Measurements from ENCODE around the gene ZNFX1.
A peak's percentile ranks its signal among the peaks of the same experiment; 100 is the strongest.

The ZNFX1 gene

DNA sequence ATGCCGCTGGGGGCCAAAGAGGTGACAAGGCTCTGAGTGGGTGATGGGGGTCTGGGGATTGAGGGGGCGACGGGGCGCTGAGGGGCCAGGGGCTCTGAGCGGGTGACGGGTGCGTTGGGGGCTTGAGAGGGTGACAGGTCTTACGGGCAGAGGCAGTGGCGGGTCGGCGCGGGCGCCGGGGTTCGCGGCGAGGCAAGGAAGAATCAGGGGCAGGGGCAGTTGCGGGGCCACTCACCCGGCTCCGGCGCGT, 146 bp downstream of the ZNFX1 start:
- no peak for DNase-seq

DNA sequence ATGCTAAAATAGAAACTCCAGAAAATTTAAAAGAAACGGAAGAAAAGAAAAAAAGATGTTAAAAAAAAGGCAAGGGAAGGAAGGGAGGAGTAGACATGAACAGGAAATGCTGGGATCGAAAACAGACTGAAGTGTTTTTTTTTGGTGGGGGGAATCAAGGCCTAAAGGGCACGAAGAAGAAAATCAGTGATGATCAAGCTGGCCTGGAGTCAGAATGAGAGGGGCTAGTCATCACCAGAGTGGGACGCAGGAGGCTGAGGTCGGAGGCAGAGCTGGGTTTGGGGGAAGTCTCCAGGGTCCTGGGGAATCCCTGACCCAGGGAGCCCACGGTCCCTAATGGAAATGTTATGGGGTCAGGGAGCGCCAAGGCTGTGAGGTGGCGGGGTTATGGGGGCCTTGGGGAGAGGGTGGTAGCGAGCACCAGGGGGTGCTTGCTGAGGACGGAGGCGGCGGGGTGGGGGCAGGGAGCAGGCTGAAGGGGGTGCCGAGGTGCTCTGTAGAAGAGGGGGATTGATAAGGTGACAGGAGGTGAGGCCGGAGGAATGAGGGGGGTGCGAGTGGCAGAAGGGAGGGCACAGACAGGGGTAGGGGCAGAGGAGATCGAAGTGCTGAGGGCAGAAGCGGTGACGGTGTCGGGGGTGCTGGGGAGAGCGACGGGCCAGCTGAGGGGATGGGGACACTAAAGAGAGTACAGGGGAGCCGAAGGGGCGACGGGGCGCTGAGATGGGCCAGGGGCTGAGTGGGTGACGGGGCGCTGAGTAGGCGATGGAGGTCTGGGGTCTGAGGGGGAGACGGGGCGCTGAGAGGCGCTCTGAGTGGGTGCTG, 684 bp downstream of the ZNFX1 start:
- peak; percentile 27 for DNase-seq

DNA sequence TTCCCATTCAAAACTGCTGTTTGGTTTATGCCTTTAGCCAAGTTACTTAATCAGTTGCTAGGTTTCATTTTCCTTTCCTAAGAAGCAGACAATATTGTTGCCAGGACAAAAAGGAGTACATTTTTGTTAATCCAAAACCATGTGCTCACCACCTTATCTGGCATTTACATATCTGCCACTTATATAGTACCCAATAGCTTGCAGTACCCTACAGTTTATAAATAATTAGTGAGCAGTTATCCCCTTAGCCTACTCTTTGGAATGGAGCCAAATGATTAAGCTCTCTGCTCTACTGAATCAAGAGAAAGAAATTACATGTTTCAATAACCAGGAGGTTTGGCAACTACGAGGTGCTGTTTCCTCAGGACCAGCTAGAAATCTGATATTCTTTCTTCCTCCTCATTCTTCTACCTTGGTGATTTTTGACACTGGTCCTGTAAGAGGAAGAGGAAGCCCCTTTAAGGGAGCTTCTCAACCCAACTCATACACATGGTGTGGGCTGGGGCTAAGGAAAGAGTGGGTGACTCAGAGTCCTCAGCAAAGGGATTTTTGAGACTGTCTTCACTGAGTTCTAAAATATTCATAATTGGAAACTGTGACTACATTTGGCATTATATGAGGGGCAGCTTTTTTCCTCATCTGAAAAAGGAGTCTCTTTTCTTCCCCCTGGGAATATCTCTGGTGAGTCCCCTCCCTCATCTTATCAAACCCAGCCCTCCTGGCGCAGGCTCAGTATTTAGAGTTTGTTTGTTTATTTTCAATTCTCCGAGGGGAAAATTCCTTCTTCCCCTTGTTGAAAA, 1.5 kb downstream of the ZNFX1 start:
- DNase-seq = peak; percentile 36

DNA sequence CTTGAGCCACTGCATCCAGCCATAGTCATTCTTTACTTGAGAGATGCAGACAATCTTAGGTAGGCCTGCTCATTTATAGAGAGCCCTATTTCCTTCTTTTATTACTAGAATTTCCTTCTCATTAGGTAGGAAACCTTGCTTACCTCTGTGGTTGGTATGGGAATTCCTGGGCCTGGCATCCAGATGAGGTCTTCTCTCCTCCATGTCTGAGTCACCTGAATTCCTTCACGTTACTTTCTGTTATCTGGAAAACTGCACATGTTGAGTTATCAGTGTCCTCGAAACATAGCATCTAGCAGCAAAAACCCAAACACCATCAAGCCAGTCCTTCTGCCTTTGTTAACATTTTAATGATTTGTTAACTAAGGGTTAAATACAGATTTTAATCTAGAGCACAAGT, 2.2 kb downstream of the ZNFX1 start:
- DNase-seq = no peak

DNA sequence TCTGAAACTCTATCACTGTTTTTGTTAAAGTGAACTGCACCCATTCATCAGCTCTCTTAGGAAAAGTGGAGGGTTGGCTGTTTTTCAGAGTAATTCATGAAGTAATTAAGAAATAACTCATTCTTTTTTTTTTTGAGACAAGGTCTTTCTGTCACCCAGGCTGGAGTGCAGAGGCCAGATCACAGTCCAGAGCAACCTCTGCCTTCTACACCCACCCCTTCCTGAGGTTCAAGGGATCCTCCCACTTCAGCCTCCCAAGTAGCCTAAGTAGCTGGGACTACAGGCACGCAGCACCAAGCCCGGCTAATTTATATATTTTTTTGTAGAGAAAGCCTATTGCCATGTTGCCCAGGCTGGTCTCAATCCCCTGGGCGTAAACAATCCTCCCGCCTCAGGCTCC, 2.6 kb downstream of the ZNFX1 start:
- DNase-seq = no peak

DNA sequence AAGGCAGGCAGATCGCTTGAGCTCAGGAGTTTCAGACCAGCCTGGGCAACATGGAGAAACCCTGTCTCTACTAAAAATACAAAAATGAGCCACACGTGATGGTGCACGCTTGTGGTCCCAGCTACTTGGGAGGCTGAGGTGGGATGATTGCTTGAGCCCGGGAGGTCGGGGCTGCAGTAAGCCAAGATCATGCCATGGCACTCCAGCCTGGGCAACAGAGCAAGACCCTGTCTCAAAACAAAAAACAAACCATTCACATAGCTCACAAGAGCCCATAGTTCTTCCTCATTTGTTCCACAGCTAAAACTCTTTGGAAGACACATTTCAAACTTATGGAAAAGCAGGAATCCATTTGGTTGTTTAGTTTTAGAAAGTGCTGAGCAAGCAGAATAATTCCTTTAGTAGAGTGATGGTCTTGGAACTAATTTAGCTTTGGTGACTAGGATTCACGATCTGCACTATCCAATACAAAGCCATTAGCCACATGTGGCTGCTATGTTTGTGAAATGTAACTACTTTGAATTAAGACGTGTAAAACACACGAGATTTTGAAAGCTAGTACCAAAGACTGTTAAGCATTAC, 4.1 kb downstream of the ZNFX1 start:
- no peak for DNase-seq

DNA sequence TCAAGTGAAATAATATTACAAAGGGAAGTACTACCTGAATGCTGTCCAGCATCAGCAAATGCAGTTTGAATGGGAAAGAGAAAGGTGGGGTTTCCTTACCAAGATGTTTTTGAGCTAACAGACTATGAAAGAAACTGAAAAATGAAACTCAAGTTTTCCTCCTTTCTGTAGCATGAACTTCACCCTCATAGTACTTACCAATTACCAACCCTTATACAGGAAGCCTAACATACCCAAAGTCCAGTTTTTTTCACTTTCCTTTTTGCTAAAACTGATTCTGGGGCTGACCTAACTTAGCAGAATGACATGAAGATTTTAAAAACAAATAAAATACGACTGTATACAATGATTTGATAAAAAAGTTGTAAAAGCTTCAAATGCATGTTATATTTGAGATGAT, 5.2 kb downstream of the ZNFX1 start:
- DNase-seq = no peak

DNA sequence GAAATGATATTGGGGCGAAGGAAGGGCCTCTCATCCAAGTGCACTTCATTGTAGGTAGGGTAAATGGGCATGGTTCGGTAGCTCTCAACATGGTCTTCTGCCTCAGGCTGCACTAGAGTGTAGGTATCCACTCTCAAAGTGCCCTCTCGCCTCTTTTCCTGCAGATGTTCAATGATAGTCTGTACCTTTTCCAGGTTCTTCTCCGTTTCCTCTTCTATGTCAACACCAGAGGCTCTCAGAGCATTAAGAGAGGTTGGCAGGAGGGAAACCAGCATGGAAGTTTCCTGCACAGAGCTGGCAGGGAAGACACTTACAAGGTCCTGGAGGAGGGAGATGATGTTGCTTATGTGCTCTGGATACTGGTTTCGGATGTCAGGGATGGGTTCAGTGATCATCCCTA, 7.1 kb downstream of the ZNFX1 start:
- no peak for DNase-seq

DNA sequence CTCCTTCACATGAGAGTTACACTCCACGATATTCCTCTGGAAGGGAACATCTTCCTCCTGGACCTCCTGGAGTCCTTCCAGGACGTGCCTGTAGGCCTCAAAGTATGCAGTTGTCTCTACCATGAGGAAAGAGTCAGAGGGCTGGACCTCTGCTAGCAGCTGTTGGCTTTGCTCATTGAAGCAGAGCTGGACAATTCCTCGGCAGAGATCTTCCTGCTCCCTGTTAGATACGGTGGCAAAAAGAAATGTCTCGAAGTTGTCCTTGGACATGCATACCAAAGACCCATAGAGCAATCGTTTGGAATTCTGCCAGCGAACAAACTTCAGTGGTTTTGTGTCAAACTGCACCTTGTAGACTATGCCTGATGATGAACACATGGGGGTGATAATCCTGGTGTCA, 7.7 kb downstream of the ZNFX1 start:
- no peak for DNase-seq

DNA sequence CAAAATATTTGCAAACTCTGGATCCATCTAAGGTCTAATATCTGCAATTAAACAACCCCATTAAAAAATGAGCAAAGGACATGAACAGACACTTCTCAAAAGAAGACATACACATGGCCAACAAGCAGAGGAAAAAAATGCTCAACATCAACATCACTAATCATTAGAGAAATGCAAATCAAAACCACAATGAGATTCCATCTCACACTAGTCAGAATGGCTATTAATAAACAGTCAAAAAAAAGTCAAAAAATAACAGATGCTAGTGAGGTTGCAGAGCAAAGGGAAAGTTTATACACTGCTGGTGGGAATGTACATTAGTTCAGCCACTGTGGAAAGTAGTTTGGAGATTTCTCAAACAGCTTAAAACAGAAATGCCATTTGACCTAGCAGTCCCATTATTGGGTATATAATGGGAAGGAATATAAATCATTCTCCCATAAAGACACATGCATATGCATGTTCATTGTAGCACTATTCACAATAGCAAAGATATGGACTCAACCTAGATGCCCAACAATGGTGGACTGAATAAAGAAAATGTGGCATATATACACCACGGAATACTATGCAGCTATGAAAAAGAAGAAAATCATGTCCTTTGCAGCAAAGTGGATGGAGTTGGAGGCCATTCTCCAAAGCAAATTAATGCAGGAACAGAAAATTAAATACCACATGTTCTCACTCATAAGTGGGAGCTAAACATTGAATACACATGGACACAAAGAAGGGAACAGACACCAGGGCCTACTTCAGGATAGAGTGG, 9.1 kb downstream of the ZNFX1 start:
- no peak for DNase-seq

DNA sequence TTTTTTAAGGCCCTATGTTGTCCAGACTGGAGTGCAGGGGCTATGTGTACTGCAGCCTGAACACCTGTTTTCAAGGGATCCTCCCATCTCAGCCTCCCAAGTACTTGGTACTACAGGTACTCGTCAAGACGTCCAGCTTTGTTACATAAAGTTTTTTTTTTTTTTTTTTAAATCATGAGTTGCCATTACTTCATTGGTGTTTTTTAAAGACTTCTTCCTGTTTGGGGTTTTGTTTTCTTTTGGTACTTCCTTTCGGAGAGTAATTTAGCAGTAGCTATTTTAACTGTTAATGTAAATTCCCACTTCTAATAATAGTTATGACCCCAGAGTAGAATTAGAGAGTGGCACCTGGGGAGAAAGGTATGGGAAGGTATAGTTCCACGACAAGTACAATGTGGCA, 10.5 kb downstream of the ZNFX1 start:
- DNase-seq = no peak

DNA sequence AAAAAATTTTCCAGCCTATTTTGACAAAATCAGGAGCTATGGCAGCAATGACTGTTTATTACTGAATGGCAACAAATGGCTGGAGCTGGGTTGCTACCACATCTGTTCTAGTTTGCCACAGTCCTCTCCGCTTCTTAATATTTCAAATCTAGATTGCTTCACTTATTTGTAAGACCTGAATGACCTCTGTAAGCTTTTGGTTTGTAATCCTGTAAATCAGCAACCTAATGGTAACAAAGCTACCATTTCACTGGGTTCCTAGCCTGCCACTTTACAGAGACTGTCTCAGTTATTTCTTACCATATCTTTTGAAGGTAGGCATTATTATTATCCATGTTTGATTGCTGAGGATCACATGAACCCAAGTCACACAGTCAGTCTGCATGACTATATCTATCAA, 15.4 kb downstream of the ZNFX1 start:
- DNase-seq = no peak

DNA sequence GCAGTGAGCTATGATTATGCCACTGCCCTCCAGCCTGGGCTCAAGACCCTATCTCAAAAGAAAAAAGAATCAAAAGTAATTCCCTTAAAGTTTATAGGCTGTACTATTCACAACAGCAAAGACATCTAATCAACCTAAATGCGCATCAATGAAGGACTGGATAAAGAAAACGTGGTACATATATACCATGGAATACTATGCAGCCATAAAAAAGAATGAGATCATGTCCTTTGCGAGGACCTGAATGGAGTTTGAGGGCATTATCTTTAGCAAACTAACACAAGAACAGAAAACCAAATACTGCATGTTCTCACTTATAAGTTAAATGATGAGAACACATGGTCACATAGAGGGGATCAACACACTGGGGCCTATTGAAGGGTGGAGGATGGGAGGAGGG, 16.7 kb downstream of the ZNFX1 start:
- no peak for DNase-seq

DNA sequence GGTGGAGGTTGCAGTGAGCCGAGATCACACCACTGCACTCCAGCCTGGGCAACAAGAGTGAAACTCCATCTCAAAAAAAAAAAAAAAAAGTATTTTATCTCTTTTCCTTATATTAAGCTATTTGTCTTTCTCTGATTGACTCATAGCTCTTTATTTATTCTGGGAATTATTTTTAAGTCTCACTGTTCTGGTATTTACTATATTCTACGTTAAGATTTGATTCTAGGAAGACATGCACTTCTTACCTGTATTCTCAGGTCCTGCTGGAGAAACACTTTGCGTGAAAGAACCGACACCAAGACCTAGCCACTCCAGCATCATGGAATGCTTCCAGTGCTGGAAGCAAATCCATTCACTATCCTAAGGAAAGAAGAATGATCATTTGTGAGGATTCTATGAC, 17.6 kb downstream of the ZNFX1 start:
- no peak for DNase-seq

DNA sequence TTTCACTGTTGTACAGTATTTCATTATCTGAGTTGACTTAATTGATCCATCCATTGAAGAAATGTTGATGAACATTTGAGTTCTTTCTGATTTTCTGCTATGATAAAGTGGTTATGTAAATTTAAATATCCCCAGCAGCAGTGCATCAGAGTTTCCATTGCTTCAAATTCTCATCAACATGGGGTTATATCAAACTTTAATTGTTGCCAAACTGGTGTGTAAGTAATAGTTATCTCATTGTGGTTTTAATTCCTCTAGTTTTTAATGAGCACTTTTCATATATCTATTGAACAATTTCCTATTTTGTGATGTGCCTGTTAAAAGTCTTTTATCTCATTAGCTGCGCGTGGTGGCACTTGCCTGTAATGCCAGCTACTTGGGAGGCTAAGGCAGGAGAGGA, 18.1 kb downstream of the ZNFX1 start:
- no peak for DNase-seq

DNA sequence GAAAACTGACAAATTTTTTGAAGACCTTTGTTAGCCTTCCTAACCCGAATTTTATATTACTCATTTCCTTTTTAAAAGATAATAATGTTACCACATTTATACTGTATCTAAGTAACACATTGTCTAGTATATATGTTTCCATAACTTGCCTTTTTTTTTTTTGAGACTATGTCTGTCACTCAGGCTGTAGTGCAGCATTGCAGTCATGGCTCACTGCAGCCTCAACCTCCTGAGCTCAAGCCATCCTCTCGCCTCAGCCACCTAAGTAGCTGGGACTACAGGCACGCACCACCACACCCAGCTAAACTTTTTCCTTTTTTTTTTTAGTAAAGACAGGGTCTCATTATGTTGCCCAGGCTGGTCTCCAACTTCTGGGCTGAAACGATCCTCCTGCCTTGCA, 18.6 kb downstream of the ZNFX1 start:
- DNase-seq = no peak

DNA sequence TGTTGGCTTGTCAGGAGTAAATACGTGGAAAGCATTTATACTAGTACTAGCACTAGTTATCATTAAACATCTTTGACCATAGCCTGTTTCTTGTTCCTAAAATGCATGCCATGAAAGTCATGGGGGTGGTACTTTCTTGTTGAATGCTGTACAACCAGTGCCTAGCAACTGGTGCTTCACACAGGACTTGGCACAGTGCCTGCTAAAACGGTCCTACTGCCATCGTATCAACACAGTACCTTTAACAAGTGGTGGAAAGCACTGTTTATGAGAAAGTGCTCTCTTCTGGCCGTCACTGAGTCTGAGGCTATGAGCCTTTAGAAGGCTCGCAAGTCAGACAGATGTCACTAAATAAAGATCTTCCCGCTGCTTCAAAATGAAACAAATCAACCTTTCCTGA, 21.6 kb downstream of the ZNFX1 start:
- no peak for DNase-seq

DNA sequence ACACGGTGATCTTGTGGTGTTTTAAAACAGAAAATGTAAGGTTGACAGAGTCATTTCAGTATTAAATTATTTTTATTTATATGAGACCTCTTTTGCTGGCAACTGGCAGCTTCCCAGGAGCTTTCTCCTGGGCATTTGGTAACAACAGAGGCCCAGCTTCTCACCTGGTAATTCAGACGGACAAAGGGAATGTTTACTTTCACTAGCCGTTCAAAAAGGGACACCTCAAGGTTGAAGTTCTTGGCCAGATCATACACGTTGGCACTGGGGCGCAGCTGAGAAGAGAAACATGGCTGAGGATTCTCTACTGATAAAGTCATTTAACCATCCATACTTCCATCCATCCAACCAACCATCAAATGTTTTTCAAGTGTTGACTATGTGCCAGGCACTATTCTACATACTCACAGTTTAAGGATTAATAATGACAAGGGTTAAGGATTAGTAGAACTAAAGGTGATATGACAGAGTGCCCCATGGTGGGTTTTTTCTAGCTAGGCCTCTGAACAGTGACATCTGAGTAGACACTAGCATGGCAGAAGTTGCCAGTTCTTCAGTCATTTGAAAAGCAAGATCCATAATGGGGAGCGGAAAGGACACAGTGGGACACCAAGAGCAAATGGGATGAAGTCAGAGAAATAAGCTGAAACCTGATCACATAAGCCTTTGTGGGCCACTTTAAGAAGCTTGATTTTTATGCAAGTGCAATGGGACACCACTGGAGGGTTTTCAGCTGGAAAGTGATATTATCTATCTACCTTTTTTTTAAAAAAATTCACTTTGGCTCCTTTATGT, 25.1 kb downstream of the ZNFX1 start:
- no peak for DNase-seq

DNA sequence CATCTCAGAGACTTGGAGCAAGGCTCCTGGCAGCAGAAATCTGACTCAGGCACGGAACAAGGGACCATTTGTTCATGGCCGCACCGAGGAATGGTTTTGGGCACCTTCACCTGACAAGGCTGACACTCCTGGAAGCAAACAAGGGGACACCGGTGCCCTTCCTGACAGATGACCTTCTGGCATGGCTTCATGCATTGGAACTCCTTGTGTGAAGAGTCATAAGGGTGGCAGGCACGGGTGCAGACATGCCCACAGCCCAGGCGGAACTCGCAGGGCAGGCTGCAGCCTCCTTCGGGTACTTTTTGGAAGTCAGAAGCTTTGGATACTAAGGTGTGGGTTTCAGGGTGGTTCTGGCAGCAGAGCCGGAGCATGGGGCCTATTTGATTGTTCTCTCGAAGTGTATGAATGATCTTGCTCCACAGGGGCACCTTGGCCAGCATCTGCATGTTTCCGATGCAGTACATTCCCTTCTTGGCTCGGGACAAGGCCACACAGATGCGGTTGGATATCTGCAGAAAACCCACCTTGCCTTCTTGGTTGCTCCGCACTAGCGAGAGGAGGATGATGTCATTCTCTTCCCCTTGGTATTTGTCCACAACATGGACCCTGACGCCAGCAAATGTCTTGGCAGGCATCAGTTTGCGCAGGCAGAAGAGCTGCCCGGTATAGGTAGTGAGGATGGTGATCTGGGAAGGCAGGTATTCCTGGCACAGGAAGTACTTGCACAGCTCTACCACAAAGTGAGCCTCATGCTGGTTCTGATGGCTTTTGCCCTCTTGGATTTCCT, 28.8 kb downstream of the ZNFX1 start:
- DNase-seq = no peak

DNA sequence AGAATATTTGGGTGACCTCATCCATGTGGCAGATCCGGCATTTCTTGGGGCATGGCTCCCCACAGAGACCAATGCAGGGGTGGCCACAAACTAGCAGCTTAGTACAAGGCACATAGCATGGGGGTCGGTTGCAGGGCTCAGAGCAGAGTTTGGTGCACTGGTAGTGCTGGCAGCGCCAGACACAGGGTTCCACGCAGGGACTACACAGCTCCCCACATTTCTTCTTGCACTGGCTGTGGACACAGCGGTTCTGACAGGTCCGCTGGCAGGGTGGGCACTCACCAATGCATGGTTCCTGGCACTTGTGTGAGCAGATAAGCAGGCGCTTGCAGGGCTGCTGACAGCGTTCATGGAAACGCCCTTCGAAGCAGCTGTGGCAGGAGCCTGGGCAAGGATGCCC, 29.6 kb downstream of the ZNFX1 start:
- no peak for DNase-seq

DNA sequence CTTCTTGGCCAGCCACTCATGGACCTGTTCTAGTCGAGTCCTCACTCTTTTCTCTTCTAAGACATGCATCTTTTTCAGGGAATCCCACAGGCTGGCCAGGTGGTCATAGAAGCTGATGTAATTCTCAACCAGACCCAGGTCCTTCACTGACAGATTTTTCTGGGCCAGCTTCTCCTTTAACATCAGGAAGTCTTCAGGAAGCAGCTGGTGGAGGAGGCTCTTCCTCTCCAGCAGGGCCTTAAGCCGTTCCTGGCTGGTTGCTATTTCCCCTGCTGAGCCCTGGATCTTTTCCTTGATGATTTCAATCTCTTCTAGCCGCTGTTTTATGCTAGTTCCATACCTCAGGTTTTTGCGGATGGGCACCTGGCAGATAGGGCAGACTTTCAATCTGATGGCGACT, 30.1 kb downstream of the ZNFX1 start:
- DNase-seq = no peak

DNA sequence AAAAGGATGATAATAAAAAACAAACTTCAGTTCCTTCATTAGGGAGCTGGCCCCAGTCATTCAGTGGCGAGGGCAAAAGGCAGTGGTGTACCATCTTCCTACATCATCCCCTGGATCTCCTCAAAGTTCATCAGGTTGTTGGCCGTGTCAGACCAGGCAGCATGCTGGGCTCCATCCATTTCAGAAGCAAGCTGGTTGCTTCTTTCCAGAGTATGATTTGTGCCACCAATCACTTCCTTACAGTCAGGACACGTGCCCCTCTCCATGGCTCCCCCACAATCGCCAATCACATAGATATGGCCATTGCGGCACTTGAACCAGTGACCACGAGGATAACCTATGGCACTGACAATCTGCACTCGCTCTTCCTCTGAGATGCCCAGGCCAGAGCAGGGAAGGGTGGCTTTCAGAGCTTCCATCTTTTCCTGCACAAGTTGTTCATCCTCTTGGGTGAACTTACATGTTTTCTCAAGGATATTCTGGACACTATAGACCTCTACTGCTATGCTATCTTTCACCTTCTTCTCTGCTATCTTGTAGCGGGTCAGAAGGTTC, 30.6 kb downstream of the ZNFX1 start:
- no peak for DNase-seq
